Measurements from ENCODE around the gene JCHAIN. TPM values are rescaled to one million over a fixed set of nuclear protein-coding genes. Genes with fewer than 3 reads are reported as not detected.
A peak's percentile ranks its signal among the peaks of the same experiment; 100 is the strongest.
"Not testable (repeated sequence)": the region's sequence is repeated elsewhere in the genome, so short reads cannot be mapped to it uniquely, and the experiment has no call there.

JCHAIN gene
- total RNA-seq, 2 donors from 2014 or later, result 39.7 TPM; not detected in 1

DNA sequence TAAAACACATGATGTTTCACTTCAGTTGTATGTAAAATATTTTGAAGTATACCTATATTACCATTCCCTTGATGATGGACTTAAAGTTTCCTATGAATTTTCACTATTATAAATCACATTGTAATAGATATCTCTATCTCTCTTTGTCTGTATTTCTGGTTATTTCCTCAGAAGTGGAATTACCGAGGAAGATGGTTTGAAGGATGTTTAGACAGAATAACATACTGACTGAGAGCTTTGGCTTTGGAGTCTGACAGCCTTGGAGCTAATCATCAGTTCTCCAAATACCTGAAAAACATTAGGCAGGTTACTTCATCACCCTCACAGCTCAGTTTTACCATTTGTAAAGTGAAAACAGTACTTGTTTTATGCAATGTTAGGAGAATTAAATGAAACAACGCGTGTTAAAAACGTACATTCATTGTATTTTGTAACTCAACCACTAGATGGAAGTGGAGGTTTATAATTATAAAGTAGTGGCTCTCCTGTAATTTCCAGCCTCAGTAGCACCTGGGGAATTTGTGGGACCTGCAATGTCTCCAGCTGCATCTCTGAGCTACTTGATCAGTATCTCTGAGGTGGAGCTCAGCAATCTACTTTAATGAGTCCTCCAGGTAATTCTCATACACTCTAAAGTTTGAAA is 14.3 kb downstream of the JCHAIN start:
- peaks cover 7 to 8% of the 10 kb centered on the region in 2 donors for H3K27me3 Mint-ChIP-seq
- H3K4me1 Mint-ChIP-seq (ENCODE audit: low read depth in 2 of 2), result no peaks in the 10 kb centered on the region
- H3K9me3 Mint-ChIP-seq, result no peaks in the 10 kb centered on the region
- no peak overlapping the region for H3K4me3 Mint-ChIP-seq
- no peaks in the 10 kb centered on the region for H3K36me3 Mint-ChIP-seq
- ATAC-seq (no peak), DNase-seq (ENCODE audit: low spot score) (no peak)
- H3K27ac Mint-ChIP-seq, result no peak overlapping the region

DNA sequence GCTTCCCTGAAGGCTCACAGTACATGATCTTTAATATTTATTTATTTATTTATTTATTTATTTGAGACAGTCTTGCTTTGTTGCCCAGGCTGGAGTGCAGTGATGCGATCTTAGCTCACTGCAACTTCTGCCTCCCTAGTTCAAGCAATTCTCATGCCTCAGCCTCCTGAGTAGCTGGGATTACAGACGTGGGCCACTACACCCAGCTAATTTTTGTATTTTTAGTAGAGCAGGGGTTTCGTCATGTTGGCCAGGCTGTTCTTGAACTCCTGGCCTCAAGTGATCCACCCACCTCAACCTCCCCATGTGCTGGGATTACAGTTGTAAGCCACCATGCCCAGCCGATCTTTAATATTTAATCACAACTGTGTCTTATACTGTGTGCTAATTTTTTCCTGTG is 15.6 kb downstream of the JCHAIN start:
- not testable (repeated sequence) for H3K4me3 Mint-ChIP-seq; H3K4me1 Mint-ChIP-seq (ENCODE audit: low read depth in 2 of 2); H3K27me3 Mint-ChIP-seq; H3K27ac Mint-ChIP-seq; H3K36me3 Mint-ChIP-seq; H3K9me3 Mint-ChIP-seq; DNase-seq (ENCODE audit: low spot score); ATAC-seq

DNA sequence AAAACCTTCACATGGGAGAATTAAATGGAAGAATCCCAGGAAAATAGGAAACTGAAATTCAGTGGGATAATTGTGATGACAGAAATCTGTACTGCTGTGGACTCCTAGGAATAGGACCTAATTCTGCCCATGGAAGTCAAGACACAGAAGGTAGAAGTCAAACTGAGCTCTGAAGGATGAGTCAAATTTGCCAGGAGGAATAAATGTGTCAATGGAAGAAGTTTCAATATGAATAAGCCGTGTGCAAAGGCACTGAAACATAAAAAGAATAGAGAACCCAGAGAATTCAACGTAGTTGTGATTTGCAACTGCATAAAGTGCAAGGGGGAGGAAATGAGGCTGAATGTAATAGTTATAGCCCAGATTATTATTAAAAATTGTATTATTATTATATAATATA is 26.1 kb downstream of the JCHAIN start:
- Mint-ChIP-seq H3K27ac (no peak overlapping the region), H3K4me1 (ENCODE audit: low read depth in 2 of 2) (peaks cover 0 to 3% of the 10 kb centered on the region in 2 donors), H3K4me3 (no peak overlapping the region), H3K36me3 (no peaks in the 10 kb centered on the region), H3K27me3 (peaks cover 0 to 7% of the 10 kb centered on the region in 2 donors), H3K9me3 (no peaks in the 10 kb centered on the region)
- ATAC-seq (peak in 1 of 2 donors; percentile 27), DNase-seq (ENCODE audit: low spot score) (no peak)

DNA sequence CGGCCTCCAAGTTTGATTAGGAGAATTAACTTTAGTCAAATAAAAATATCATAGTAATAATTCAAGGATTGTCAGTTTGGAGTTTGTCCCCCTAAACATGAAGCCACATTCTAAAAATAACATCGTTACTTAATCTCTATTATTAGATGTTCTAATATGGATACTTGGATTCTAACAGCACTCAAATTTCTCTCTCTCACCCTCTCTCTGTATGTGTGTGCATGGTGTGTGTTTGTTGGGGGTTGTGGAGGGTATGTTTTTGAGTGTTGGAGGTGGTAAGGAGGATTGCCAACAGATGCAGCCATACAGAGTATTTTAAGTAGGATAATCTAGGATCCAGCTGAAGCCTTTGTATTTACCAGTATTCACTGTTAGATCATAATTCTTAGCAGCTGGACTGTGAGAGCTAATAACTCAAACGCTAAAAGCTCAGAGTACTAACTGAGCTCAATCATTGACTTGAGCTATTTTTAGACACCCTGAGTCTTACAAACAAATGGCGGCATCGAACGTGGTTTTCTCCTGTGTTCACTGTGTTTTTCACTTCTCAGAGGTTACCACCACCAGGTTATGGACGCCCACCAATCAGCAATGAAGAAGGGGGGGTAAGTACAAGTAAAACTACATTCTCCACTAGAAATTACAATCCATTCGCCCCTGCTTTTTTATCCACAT is 28.9 kb downstream of the JCHAIN start:
- Mint-ChIP-seq H3K36me3 (no peaks in the 10 kb centered on the region), H3K27ac (no peak overlapping the region), H3K4me3 (no peak overlapping the region), H3K9me3 (no peaks in the 10 kb centered on the region), H3K4me1 (ENCODE audit: low read depth in 2 of 2) (peaks cover 0 to 3% of the 10 kb centered on the region in 2 donors), H3K27me3 (peaks cover 8 to 13% of the 10 kb centered on the region in 2 donors)
- ATAC-seq (no peak), DNase-seq (ENCODE audit: low spot score) (no peak)

DNA sequence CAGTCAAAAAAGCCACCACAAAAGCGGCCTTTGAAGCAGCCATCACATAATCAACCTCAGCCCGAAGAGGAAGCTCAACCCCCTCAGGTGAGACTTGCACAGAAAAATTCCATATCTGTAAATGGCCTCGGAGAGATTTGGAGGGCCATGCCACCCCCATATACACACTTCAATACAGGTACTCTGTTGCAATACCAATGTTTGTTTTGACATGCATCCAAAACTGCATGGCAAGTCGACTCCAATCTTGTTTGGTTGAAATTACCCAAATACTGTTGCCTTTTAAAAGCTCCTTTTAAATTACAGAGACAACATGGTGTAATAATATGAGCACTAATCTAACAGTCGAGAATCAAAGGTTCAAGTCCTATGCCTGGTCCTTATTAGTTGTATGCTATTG is 31.8 kb downstream of the JCHAIN start:
- Mint-ChIP-seq H3K4me1 (ENCODE audit: low read depth in 2 of 2) (no peaks in the 10 kb centered on the region), H3K27ac (no peak overlapping the region), H3K36me3 (no peaks in the 10 kb centered on the region), H3K27me3 (peaks cover 9 to 16% of the 10 kb centered on the region in 2 donors), H3K9me3 (no peaks in the 10 kb centered on the region), H3K4me3 (no peak overlapping the region)
- DNase-seq (ENCODE audit: low spot score) (no peak), ATAC-seq (no peak)

DNA sequence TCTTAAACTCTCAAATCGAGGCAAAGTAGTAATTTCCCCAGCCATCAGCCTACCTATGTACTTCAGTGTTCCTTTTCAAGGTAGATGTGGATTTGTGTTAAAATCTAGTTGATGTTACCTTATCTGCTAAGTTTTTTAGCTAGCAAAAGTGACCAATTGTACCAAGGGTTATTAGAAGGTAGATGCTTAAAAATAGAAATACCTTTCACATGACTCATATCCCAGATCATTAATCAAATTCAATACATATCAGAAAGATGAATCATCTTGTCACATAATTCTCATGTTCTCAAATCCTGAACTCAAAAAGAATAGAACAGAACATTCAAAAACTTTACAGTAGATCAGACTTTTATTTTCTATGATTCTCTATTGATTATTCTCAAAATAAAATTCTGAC is 34.3 kb downstream of the JCHAIN start:
- Mint-ChIP-seq H3K27ac (no peak overlapping the region), H3K4me1 (ENCODE audit: low read depth in 2 of 2) (no peaks in the 10 kb centered on the region), H3K36me3 (no peaks in the 10 kb centered on the region), H3K4me3 (no peak overlapping the region), H3K9me3 (no peaks in the 10 kb centered on the region), H3K27me3 (peaks cover 6 to 16% of the 10 kb centered on the region in 2 donors)
- ATAC-seq, result no peak
- no peak for DNase-seq (ENCODE audit: low spot score)

DNA sequence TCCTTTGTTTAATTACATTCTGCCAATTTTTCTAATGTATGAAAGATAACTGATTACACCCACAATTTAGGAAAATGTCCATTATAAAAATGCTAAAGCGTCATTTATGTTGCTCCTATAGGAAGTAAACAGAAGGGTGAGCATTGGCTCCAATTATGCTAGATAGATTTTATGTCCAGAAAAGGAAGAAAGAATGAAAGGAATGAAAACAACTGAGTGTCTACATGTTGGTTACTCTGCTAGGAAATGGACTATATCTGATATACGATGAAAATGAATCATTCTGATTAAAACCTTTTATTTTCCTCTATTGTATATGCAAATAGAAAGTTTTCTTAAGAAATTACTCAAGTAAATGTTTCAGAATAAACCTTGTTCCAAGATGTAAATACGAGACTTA is 36.1 kb downstream of the JCHAIN start:
- Mint-ChIP-seq H3K4me1 (ENCODE audit: low read depth in 2 of 2) (no peaks in the 10 kb centered on the region), H3K9me3 (no peaks in the 10 kb centered on the region), H3K27me3 (peaks cover 6 to 16% of the 10 kb centered on the region in 2 donors), H3K27ac (no peak overlapping the region), H3K4me3 (no peak overlapping the region), H3K36me3 (no peaks in the 10 kb centered on the region)
- ATAC-seq (no peak), DNase-seq (ENCODE audit: low spot score) (no peak)

DNA sequence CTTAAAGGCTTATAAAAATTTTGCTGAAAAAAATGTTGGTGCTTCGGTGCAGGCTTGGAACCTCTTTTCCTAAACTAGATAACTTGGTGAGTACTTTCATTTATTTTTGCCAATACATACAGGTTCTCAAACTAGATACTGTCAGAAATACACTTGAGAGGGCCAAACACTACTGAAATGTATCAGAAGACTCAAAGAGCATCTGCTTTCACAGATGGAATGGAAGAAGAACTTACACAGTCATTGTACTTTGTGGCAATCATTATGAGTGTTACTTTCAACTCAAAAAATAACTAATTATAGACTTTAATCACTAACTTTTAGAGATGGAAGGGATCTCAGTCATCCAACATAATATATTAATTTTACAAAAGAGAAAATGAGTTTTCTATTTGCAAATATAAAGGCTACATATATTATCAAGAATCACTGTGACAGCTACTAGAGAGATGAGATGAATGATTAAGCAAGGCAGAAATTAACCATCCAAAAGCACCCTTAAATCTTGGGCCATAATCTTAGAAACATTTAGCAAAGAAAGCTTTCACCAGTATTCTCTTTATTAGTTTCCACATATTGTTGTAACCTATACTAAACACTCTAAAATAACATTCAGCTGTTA is 36.7 kb downstream of the JCHAIN start:
- Mint-ChIP-seq H3K36me3 (no peaks in the 10 kb centered on the region), H3K27ac (no peak overlapping the region), H3K27me3 (peaks cover 6 to 16% of the 10 kb centered on the region in 2 donors), H3K4me3 (no peak overlapping the region), H3K4me1 (ENCODE audit: low read depth in 2 of 2) (no peaks in the 10 kb centered on the region), H3K9me3 (no peaks in the 10 kb centered on the region)
- ATAC-seq (no peak), DNase-seq (ENCODE audit: low spot score) (no peak)

DNA sequence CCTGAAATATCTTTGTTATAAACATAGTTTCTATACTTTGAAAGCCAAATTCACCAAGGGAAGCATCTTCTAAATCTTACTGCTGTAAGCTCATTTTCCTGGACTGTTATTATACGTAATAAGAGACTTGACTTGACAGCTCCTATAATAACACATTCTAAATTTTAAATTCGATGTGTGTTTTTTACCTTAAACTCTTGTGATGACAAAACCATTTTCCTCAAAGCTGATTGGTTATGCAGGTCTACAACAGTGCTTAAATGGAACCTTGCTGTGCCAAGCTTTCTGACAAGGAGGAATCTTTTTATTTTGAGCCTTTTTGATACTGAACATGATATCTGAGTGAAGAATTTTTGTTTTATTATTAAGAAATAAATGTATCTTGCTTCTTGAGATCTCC is 37.9 kb downstream of the JCHAIN start, which contains the start of gene ENAM:
Gene ENAM, plus strand, starts transcription at position 301 of the 400 bp plus-strand sequence. CDS start 757 bp downstream, outside the sequence.
- peaks cover 0 to 8% of the 10 kb centered on the region in 2 donors for H3K27me3 Mint-ChIP-seq

DNA sequence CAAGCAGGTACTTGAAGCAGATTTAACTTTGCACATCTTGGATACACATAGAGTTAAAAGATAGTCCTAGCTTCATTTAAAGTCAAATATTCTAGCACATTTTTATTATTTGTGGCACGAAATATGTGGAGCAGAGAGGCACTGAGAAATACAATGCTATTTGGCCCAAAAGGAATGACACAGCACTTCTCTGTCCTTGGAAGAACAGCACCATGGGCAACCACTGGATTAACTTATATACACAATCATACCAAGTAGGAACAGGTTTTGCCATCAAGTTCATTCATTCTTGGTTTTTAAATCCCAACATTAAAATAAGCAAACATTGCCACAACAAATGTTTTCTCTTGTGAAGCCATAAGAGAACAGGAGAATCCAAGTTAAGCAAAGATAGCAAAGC is 38.7 kb downstream of the JCHAIN start:
- DNase-seq (ENCODE audit: low spot score), result no peak
- Mint-ChIP-seq H3K9me3 (no peaks in the 10 kb centered on the region), H3K36me3 (no peaks in the 10 kb centered on the region), H3K27me3 (peaks cover 0 to 8% of the 10 kb centered on the region in 2 donors), H3K27ac (no peak overlapping the region), H3K4me1 (ENCODE audit: low read depth in 2 of 2) (no peaks in the 10 kb centered on the region), H3K4me3 (no peak overlapping the region)
- ATAC-seq, result no peak

More for the DNA sequence above, 37.9 kb downstream of the JCHAIN start, which contains the start of gene ENAM:
- no peak for DNase-seq (ENCODE audit: low spot score)
- no peak within 1 kb of the TSS for H3K4me3 Mint-ChIP-seq
- H3K9me3 Mint-ChIP-seq, result no peaks in the 10 kb centered on the region
- ATAC-seq, result no peak
- H3K4me1 Mint-ChIP-seq (ENCODE audit: low read depth in 2 of 2), result no peaks in the 10 kb centered on the region
- no peak within 1 kb of the TSS for H3K27ac Mint-ChIP-seq
- H3K36me3 Mint-ChIP-seq, result no peaks in the 10 kb centered on the region

DNA sequence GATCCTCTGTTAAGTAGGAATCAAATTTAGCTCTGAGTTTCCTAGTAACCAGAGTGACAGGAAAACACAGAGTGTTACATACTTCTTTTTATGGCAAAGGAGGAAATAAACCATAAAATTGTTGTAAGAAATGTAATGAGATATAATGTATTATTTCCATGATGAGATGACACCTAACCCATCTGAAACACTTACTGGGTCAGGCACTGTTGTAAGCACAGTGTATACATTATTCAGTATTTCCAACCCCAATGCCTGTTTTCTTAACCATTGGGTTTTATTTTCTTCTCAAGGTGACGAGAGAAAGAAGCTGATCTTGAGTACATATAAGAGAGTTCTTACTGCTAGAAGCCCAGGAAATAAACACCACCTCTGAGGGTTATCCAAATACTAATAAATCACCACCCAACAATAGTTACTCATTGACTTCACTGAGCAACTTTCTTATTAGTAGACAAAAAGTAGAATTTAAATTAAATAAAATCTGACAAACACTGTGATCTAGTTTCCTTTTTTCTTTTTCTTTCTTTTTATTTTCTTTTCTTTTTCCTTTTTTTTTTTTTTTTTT is 42.0 kb downstream of the JCHAIN start:
- Mint-ChIP-seq H3K4me1 (ENCODE audit: low read depth in 2 of 2) (no peaks in the 10 kb centered on the region), H3K36me3 (no peaks in the 10 kb centered on the region), H3K27ac (no peak overlapping the region), H3K9me3 (no peaks in the 10 kb centered on the region), H3K27me3 (no peaks in the 10 kb centered on the region), H3K4me3 (no peak overlapping the region)
- ATAC-seq (peak in 1 of 2 donors; percentile 63), DNase-seq (ENCODE audit: low spot score) (no peak)

DNA sequence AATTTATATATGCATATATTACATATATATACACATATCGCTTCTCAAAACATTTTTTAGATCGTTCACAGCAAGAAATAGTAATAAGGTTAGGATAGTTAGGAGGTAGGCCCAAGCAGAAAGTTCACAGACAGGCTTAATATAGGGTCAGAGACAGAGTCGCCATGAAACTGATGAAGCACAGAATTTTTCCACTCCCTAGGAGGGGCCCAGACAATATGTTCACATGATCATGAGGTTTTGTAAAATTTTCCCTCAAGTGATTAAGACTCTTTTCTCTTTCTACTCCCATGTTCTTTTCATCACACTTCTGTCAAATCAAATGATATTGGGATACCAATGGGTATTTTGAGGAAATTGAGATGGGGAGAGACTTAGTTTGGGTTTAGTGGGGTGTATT is 43.0 kb downstream of the JCHAIN start:
- no peaks in the 10 kb centered on the region for H3K36me3 Mint-ChIP-seq
- no peaks in the 10 kb centered on the region for H3K9me3 Mint-ChIP-seq
- DNase-seq (ENCODE audit: low spot score) (no peak), ATAC-seq (peak; percentile 49 to 69)
- H3K4me1 Mint-ChIP-seq (ENCODE audit: low read depth in 2 of 2), result no peaks in the 10 kb centered on the region
- H3K27me3 Mint-ChIP-seq, result no peaks in the 10 kb centered on the region
- H3K27ac Mint-ChIP-seq, result no peak overlapping the region
- no peak overlapping the region for H3K4me3 Mint-ChIP-seq

DNA sequence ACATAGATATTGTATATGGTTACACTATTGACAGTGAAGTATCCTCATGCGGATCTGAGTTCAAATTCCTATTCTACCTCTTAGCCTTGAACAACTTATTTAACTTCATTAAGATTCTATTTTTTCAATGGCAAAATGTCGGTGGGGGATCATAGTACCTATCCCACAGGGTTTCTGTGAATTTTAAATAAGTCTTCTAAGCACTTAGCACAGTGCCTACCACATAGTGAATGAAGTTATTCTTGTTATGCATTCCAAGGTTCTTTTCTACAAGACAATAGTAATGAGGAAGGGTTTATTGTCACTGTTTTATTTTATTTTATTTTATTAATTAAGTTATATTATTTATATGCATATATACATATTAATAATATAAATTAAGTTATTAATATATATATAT is 46.5 kb downstream of the JCHAIN start:
- Mint-ChIP-seq H3K9me3 (no peaks in the 10 kb centered on the region), H3K27me3 (peaks cover 0 to 2% of the 10 kb centered on the region in 2 donors), H3K36me3 (no peaks in the 10 kb centered on the region), H3K4me3 (no peak overlapping the region), H3K4me1 (ENCODE audit: low read depth in 2 of 2) (no peaks in the 10 kb centered on the region), H3K27ac (no peak overlapping the region)
- ATAC-seq (no peak), DNase-seq (ENCODE audit: low spot score) (no peak)

DNA sequence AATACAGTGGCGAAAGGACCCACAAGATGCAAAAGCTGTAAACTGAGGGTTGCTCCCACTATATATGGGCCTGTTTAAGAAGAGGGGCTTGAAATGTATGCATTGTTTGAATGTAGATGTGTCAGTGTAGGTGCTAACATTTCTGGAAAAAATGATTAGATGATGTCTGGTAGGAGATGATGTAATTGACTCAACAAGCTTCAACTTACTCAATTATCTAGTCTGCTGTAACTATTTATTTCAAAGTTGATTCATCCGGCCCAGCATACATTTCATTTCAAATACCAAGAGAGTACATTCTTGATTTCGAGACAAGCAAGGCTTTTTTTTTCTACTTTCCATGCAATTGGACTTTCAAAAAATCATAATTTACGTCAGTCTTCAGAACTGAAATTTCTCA is 47.0 kb downstream of the JCHAIN start:
- ATAC-seq (peak; percentile 51 to 57), DNase-seq (ENCODE audit: low spot score) (no peak)
- Mint-ChIP-seq H3K36me3 (no peaks in the 10 kb centered on the region), H3K9me3 (no peaks in the 10 kb centered on the region), H3K27me3 (peaks cover 0 to 3% of the 10 kb centered on the region in 2 donors), H3K27ac (no peak overlapping the region), H3K4me3 (no peak overlapping the region), H3K4me1 (ENCODE audit: low read depth in 2 of 2) (no peaks in the 10 kb centered on the region)
